Lower lobe of right lung (tissue), 2 donors: ENCODE results near the gene LYZL4. TPM values are rescaled to one million over a fixed set of nuclear protein-coding genes. Genes with fewer than 3 reads are reported as not detected.

Experiments used
- ATAC-seq, 2 donors: fragments of 200-7000 bp; cut with Tn5 transposase; one replicate each; pipeline ENCODE4 v1.9.1; 2020 to 2022; ENCODE audit warnings: mild to moderate bottlenecking in 2 of 2, moderate library complexity in 2 of 2
- DNase-seq: peaks from one replicate; pipeline ENCODE4 v3.0.0-alpha.2; 2020
- H3K27ac ChIP-seq: fragments of 200-600 bp; one replicate; pipeline ENCODE4 v1.8.0; 2022
- H3K27me3 ChIP-seq: fragments of 200-600 bp; one replicate; pipeline ENCODE4 v1.8.0; 2022; ENCODE audit warnings: low read depth
- H3K36me3 ChIP-seq: fragments of 200-600 bp; one replicate; pipeline ENCODE4 v1.8.0; 2022; ENCODE audit warnings: mild to moderate bottlenecking
- H3K4me1 ChIP-seq: fragments of 200-600 bp; one replicate; pipeline ENCODE4 v1.8.0; 2022
- H3K4me3 ChIP-seq: fragments of 200-600 bp; one replicate; pipeline ENCODE4 v1.8.0; 2022; ENCODE audit warnings: mild to moderate bottlenecking
- H3K9me3 ChIP-seq: fragments of 200-600 bp; one replicate; pipeline ENCODE4 v1.8.0; 2022
- CTCF ChIP-seq: fragments of 200-600 bp; IDR thresholded peaks from one replicate; pipeline ENCODE4 v1.8.0; 2022; ENCODE audit warnings: antibody characterized with exemption, mild to moderate bottlenecking
- intact Hi-C: fragments of 100-400 bp; cut with DNase I; formaldehyde crosslinking; loops from one replicate; pipeline ENCODE4 v1.11.0; 2022
- total RNA-seq: library from RNA; stranded (reverse); fragmentation: NEBNext Ultra II Directional; extraction: Animal tissue kit (Norgen Biotek cat#: 25700); gene quantifications from one replicate; pipeline ENCODE4 v1.2.1, GENCODE V29; 2021
- donor health status: DM: no; HTN: yes; CAD: no; lungs with severe emphysema.

LYZL4 gene
- total RNA-seq, 1 donor from 2014 or later = not detected

- ATAC-seq (no peak), DNase-seq (no peak)
- intact Hi-C loops = no loop called here
- H3K4me1 ChIP-seq = peaks cover under 1% of the 10 kb centered on the region
- no peak overlapping the region for H3K4me3 ChIP-seq
- peaks cover under 1% of the 10 kb centered on the region for H3K9me3 ChIP-seq
- no peak overlapping the region for H3K27ac ChIP-seq
- peaks cover 11% of the 10 kb centered on the region for H3K27me3 ChIP-seq
- TF ChIP-seq CTCF = no peak
- H3K36me3 ChIP-seq = no peaks in the 10 kb centered on the region
These were observed 27.8 kb upstream of the LYZL4 start for GRCh38 chr3:42438193-42438592.

GRCh38 chr3:42434777-42435380 is 24.5 kb upstream of the LYZL4 start:
- TF ChIP-seq CTCF = no peak
- ATAC-seq = no peak
- intact Hi-C loops = no loop called here
- no peak for DNase-seq
- H3K9me3 ChIP-seq = peaks cover 12% of the 10 kb centered on the region
- H3K4me1 ChIP-seq = no peaks in the 10 kb centered on the region
- no peak overlapping the region for H3K4me3 ChIP-seq
- H3K27ac ChIP-seq = no peak overlapping the region
- no peaks in the 10 kb centered on the region for H3K27me3 ChIP-seq
- H3K36me3 ChIP-seq = no peaks in the 10 kb centered on the region

- Histone ChIP-seq H3K36me3 (no peaks in the 10 kb centered on the region), H3K4me1 (no peaks in the 10 kb centered on the region), H3K9me3 (peaks cover 12% of the 10 kb centered on the region), H3K27ac (no peak overlapping the region), H3K4me3 (no peak overlapping the region), H3K27me3 (no peaks in the 10 kb centered on the region)
- intact Hi-C loops = no loop called here
- DNase-seq = no peak
- no peak for ATAC-seq
- TF ChIP-seq CTCF = no peak
These were observed 22.1 kb upstream of the LYZL4 start for GRCh38 chr3:42432485-42432884.

- Histone ChIP-seq H3K27ac (no peak overlapping the region), H3K36me3 (no peaks in the 10 kb centered on the region), H3K9me3 (peaks cover 12% of the 10 kb centered on the region), H3K27me3 (no peaks in the 10 kb centered on the region), H3K4me3 (no peak overlapping the region), H3K4me1 (no peaks in the 10 kb centered on the region)
- DNase-seq (no peak), ATAC-seq (no peak)
- TF ChIP-seq CTCF = no peak
- intact Hi-C loops = no loop called here
These were observed 20.5 kb upstream of the LYZL4 start for GRCh38 chr3:42430781-42431532.

- no peaks in the 10 kb centered on the region for H3K36me3 ChIP-seq
- no peak overlapping the region for H3K4me3 ChIP-seq
- no peak for TF ChIP-seq CTCF
- peaks cover 12% of the 10 kb centered on the region for H3K9me3 ChIP-seq
- no peak for ATAC-seq
- intact Hi-C loops = no loop called here
- no peak for DNase-seq
- no peaks in the 10 kb centered on the region for H3K27me3 ChIP-seq
- H3K27ac ChIP-seq = no peak overlapping the region
- H3K4me1 ChIP-seq = no peaks in the 10 kb centered on the region
These were observed 18.4 kb upstream of the LYZL4 start for GRCh38 chr3:42428830-42429229.
